Nephron (organoid): ENCODE data around the gene SYNPO2.

Experiments
- H3K27ac Mint-ChIP-seq, 3 experiments: 2 replicates each; pipeline ENCODE4 v1.8.0; 2020; ENCODE audit warnings: mixed read lengths in 3 of 3, mild to moderate bottlenecking in 2 of 3, moderate library complexity in 1 of 3
- H3K27me3 Mint-ChIP-seq: 2 replicates; pipeline ENCODE4 v1.8.0; 2021; ENCODE audit warnings: low read depth, mild to moderate bottlenecking, moderate library complexity, mixed read lengths
- H3K36me3 Mint-ChIP-seq: 2 replicates; pipeline ENCODE4 v1.8.0; 2020; ENCODE audit warnings: low read depth, mixed read lengths
- H3K4me1 Mint-ChIP-seq: 2 replicates; pipeline ENCODE4 v1.8.0; 2020; ENCODE audit warnings: mixed read lengths
- H3K4me3 Mint-ChIP-seq, 3 experiments: 2 replicates each; pipeline ENCODE4 v1.8.0; 2020; ENCODE audit warnings: mild to moderate bottlenecking in 3 of 3, mixed read lengths in 3 of 3, moderate library complexity in 2 of 3
- H3K9me3 Mint-ChIP-seq: 2 replicates; pipeline ENCODE4 v1.8.0; 2020; ENCODE audit warnings: mixed read lengths
- CTCF ChIP-seq, 3 experiments: fragments of 200-600 bp; sonication (generic); IDR thresholded peaks; one replicate each; pipeline ENCODE4 v1.5.0; 2021; ENCODE audit warnings: antibody characterized with exemption in 3 of 3; ENCODE audit not compliant: unreplicated experiment in 3 of 3

Gene SYNPO2

GRCh38 chr4:119024102-119024501, 135.4 kb downstream of the SYNPO2 start:
- Mint-ChIP-seq H3K9me3 (no peaks in the 10 kb centered on the region), H3K27ac (no peak overlapping the region), H3K4me3 (no peak overlapping the region), H3K27me3 (no peaks in the 10 kb centered on the region), H3K4me1 (peaks cover 22% of the 10 kb centered on the region), H3K36me3 (no peaks in the 10 kb centered on the region)
- TF ChIP-seq CTCF (IDR thresholded peaks at IDR 0.05; ENCODE audit: unreplicated experiment in 3 of 3), result no peak

GRCh38 chr4:119025420-119025819, 136.8 kb downstream of the SYNPO2 start:
- no peak for TF ChIP-seq CTCF (IDR thresholded peaks at IDR 0.05; ENCODE audit: unreplicated experiment in 3 of 3)
- Mint-ChIP-seq H3K4me1 (peaks cover 30% of the 10 kb centered on the region), H3K27me3 (no peaks in the 10 kb centered on the region), H3K36me3 (peaks cover 6% of the 10 kb centered on the region), H3K9me3 (no peaks in the 10 kb centered on the region), H3K4me3 (peak overlapping the region in 1 of 3 experiments; percentile 69), H3K27ac (peak overlapping the region in 2 of 3 experiments; percentile 75)

- H3K36me3 Mint-ChIP-seq, result peaks cover 9% of the 10 kb centered on the region
- H3K9me3 Mint-ChIP-seq, result no peaks in the 10 kb centered on the region
- peaks cover 31% of the 10 kb centered on the region for H3K4me1 Mint-ChIP-seq
- peak overlapping the region in 2 of 3 experiments; percentile 80 to 89 for H3K4me3 Mint-ChIP-seq
- H3K27ac Mint-ChIP-seq, result peak overlapping the region in 2 of 3 experiments; percentile 75
- TF ChIP-seq CTCF (IDR thresholded peaks at IDR 0.05; ENCODE audit: unreplicated experiment in 3 of 3), result no peak
- H3K27me3 Mint-ChIP-seq, result no peaks in the 10 kb centered on the region
These were observed 137.4 kb downstream of the SYNPO2 start for GRCh38 chr4:119025916-119026661.

- no peak for TF ChIP-seq CTCF (IDR thresholded peaks at IDR 0.05; ENCODE audit: unreplicated experiment in 3 of 3)
- peak overlapping the region; percentile 22 to 89 (median 80) for H3K4me3 Mint-ChIP-seq
- H3K27ac Mint-ChIP-seq, result peak overlapping the region; percentile 44 to 75 (median 67)
- peaks cover 16% of the 10 kb centered on the region for H3K36me3 Mint-ChIP-seq
- no peaks in the 10 kb centered on the region for H3K9me3 Mint-ChIP-seq
- H3K4me1 Mint-ChIP-seq, result peaks cover 39% of the 10 kb centered on the region
- H3K27me3 Mint-ChIP-seq, result no peaks in the 10 kb centered on the region
These were observed 138.2 kb downstream of the SYNPO2 start for GRCh38 chr4:119026662-119027444.

- peaks cover 16% of the 10 kb centered on the region for H3K36me3 Mint-ChIP-seq
These were observed 139.2 kb downstream of the SYNPO2 start for GRCh38 chr4:119027811-119028210.

More at GRCh38 chr4:119027811-119028210, 139.2 kb downstream of the SYNPO2 start:
- Mint-ChIP-seq H3K27ac (peak overlapping the region; percentile 70 to 82 (median 77)), H3K9me3 (no peaks in the 10 kb centered on the region), H3K4me3 (peak overlapping the region; percentile 61 to 89 (median 80)), H3K4me1 (peaks cover 45% of the 10 kb centered on the region), H3K27me3 (no peaks in the 10 kb centered on the region)
- TF ChIP-seq CTCF (IDR thresholded peaks at IDR 0.05; ENCODE audit: unreplicated experiment in 3 of 3), result no peak
